Subcutaneous adipose tissue (tissue), 4 donors: Measurements from ENCODE around the gene FXYD7. TPM values are rescaled to one million over a fixed set of nuclear protein-coding genes. Genes with fewer than 3 reads are reported as not detected.

Experiments
- CTCF ChIP-seq: fragments of 450-650 bp; IDR thresholded peaks from one replicate; pipeline ENCODE4 v1.5.1; 2016; ENCODE audit warnings: low read depth, mild to moderate bottlenecking, control low read depth, antibody characterized with exemption, moderate library complexity
- total RNA-seq, 4 donors: library from RNA; depleted of rRNA; stranded (reverse); fragments of >200 nt; gene quantifications; one replicate each; pipeline ENCODE4 v1.1.0, GENCODE V29; 2016

The FXYD7 gene
- total RNA-seq, 4 donors from 2014 or later: 1.1 TPM; not detected in 3

GRCh38 chr19:35124098-35125060 is 18.7 kb upstream of the FXYD7 start:
- no peak for TF ChIP-seq CTCF

GRCh38 chr19:35125270-35125717 is 17.8 kb upstream of the FXYD7 start:
- TF ChIP-seq CTCF: no peak

- no peak for TF ChIP-seq CTCF
Observed at GRCh38 chr19:35125749-35126623, 17.1 kb upstream of the FXYD7 start.

- TF ChIP-seq CTCF: no peak
Observed at GRCh38 chr19:35126624-35126959, 16.5 kb upstream of the FXYD7 start.

GRCh38 chr19:35127871-35128270 is 15.2 kb upstream of the FXYD7 start:
- TF ChIP-seq CTCF: no peak

- no peak for TF ChIP-seq CTCF
Observed at GRCh38 chr19:35128398-35129057, 14.5 kb upstream of the FXYD7 start.
